Measurements from ENCODE around the gene RAPH1.

DNA sequence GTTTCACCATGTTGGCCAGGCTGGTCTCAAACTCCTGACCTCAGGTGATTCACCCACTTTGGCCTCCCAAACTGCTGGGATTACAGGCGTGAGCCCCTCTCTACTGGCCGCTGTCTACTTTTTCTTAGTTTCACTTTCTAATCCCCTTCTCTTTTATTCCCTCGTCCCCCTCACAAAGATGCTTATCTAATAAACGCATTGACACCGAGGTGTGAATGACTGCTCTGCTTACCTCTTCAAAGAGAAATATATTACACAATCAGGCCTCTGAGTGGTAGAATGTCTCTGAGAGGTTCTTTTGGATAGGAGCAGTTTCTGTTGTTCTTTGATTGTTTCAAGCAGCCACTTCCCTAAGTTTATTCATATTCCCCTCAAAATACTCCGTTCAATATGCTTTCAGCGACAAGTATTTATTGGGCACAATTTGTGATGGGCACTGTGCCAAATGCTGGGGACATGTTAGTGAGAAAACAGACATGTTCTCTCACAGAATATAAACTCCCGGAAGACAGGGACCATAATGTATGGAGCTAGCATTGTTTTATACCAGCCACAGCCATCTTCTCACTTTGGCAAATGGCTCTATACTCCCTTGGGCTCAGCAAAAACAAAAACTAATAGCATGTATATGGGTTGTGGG, 34.7 kb upstream of the RAPH1 start:
- TF ChIP-seq CTCF (conservative IDR thresholded peaks at IDR 0.05) (no peak), ZFX (IDR thresholded peaks at IDR 0.05) (no peak)

Data from C4-2B (cell line).